ENCODE measurements around the gene IL17D. TPM values are rescaled to one million over a fixed set of nuclear protein-coding genes. Genes with fewer than 3 reads are reported as not detected.

IL17D gene, protein sequence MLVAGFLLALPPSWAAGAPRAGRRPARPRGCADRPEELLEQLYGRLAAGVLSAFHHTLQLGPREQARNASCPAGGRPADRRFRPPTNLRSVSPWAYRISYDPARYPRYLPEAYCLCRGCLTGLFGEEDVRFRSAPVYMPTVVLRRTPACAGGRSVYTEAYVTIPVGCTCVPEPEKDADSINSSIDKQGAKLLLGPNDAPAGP
- total RNA-seq = 0.87 and 3.6 TPM in 2 replicates

DNA sequence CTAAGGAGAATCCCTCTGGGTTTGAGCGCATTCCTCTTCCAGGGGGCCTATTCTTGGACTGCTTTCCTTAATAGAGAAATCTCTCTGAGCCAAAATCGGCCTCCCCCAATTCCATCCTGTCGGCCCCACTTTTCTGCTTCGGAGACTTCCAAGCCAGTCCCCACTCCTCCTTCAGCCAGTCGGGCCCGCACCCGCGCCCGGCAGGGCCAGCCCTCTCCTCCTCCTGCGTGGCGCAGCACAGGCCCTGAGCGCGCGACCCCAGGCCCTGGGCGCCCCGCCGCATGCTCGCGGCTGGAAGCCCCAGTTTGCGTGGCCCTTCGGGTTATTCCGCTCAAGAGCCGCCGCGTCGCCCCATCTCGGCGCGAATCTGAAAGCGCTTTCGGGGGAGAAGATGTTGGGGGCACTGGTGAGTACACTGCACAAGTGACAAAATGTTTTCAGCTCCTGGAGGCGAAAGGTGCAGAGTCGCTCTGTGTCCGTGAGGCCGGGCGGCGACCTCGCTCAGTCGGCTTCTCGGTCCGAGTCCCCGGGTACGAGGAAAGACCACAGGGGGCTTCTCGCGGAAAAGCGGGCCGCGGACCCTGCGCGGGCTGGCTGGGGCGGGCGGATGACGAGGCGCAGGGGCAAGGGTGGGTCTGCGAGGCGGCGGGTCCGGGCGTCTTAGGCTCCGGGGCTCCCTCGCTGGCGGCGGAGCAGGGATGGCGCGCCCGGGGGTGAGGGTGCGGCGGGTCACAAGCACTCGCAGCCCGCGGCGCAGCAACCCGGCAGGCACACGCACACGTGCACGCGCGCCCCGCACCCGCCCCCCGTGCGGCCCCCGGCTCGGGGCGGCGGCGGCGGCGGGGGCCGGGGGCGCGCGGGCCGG, at the start of gene IL17D:
TSS of gene IL17D (plus strand) at position 785 of the 865 bp plus-strand sequence. CDS start 303 bp downstream, outside the sequence.

Other genes starting within 250 kb of the IL17D start
- gene CRYL1, start 177.8 kb upstream of the IL17D start, total RNA-seq = 23.1 and 27.6 TPM in 2 replicates
- 12.1 and 18.8 TPM in 2 replicates for gene IFT88, start 136.5 kb upstream of the IL17D start, total RNA-seq
- gene EEF1AKMT1, start 70.3 kb downstream of the IL17D start, total RNA-seq = 12.4 and 13.4 TPM in 2 replicates
- 17.9 and 21.8 TPM in 2 replicates for gene XPO4, start 199.0 kb downstream of the IL17D start, total RNA-seq

All from smooth muscle cell of trachea (primary cell).